HepG2 (cell line): Measurements from ENCODE around the gene TET2. TPM values are rescaled to one million over a fixed set of nuclear protein-coding genes. Genes with fewer than 3 reads are reported as not detected.

Experiments used
- ATAC-seq: fragments of 200-7000 bp; cut with Tn5 transposase; 3 replicates; pipeline ENCODE4 v1.9.1; 2020; ENCODE audit warnings: mild to moderate bottlenecking, moderate library complexity
- BruUV-seq: library from RNA; stranded (reverse); fragments of 400-500 nt; replicated peaks from 2 replicates; lab custom pipeline; 2021; lab: Mats Ljungman, UMichigan
- CTCF ChIA-PET: fragments of 300-600 bp; formaldehyde crosslinking; extraction: SDS; loops from one replicate; lab custom pipeline; 2021; ENCODE audit warnings: low total read pairs, inconsistent platforms, low intra/inter-chr PET ratio; lab: Yijun Ruan, JAX
- POLR2A ChIA-PET: fragments of 350-600 bp; sonication (Branson Sonifier 250); formaldehyde crosslinking; loops from one replicate; lab custom pipeline; 2020; ENCODE audit warnings: antibody characterized with exemption, inconsistent platforms; lab: Yijun Ruan, JAX
- DNase-seq: peaks from one replicate; pipeline ENCODE4 v3.0.0-alpha.2; 2015; ENCODE audit warnings: low spot score
- FAIRE-seq: peaks from 3 replicates; lab custom pipeline; 2011; peaks lifted over from hg19 to GRCh38; lab: Jason Lieb, UNC
- H2AFZ ChIP-seq: one replicate; pipeline ENCODE4 v1.6.1; 2011; ENCODE audit warnings: low read length, inconsistent platforms
- H3K27ac ChIP-seq: fragments of 300-600 bp; 3 replicates; pipeline ENCODE4 v1.8.0; 2011; ENCODE audit warnings: mixed run types, mild to moderate bottlenecking, mixed read lengths, low read length, inconsistent platforms; ENCODE audit not compliant: insufficient read depth; ENCODE audit errors: extremely low read length
- H3K27me3 ChIP-seq, 2 experiments: fragments of 200-600 bp in 1 of 2; 2 replicates in 1 of 2; 3 replicates in 1 of 2; pipeline versions ENCODE4 v1.6.0 to v1.8.0; 2011; ENCODE audit warnings: low read length in 2 of 2, mild to moderate bottlenecking in 2 of 2, moderate library complexity in 2 of 2, inconsistent platforms in 1 of 2; ENCODE audit not compliant: insufficient read depth in 2 of 2, control insufficient read depth in 1 of 2
- H3K36me3 ChIP-seq, 2 experiments: fragments of 200-600 bp in 1 of 2; replicated peaks in 1 of 2; 2 replicates in 1 of 2; 3 replicates in 1 of 2; pipeline versions ENCODE4 v1.5.1 to v1.8.0; 2011; ENCODE audit warnings: low read length in 2 of 2, inconsistent platforms in 1 of 2; ENCODE audit not compliant: insufficient read depth in 2 of 2, control insufficient read depth in 1 of 2
- H3K4me1 ChIP-seq: 2 replicates; pipeline ENCODE4 v1.5.1; 2012; ENCODE audit warnings: low read length, inconsistent platforms; ENCODE audit not compliant: insufficient read depth
- H3K4me2 ChIP-seq: 2 replicates; pipeline ENCODE4 v1.6.0; 2011; ENCODE audit warnings: low read depth, low read length, inconsistent platforms
- H3K4me3 ChIP-seq, 3 experiments: fragments of 200-600 bp in 1 of 3; sonication (generic), shearing (Covaris generic) in 1 of 3; replicated peaks in 1 of 3; 2 replicates each; pipeline ENCODE4 v1.5.1; 2011 to 2016; ENCODE audit warnings: low read length in 3 of 3, inconsistent platforms in 2 of 3, low read depth in 2 of 3, mild to moderate bottlenecking in 2 of 3, control low read depth in 1 of 3, mixed read lengths in 1 of 3; ENCODE audit not compliant: insufficient read depth in 1 of 3
- H3K79me2 ChIP-seq: one replicate; pipeline ENCODE4 v1.6.1; 2011; ENCODE audit warnings: low read length, inconsistent platforms; ENCODE audit not compliant: insufficient read depth
- H3K9ac ChIP-seq: 2 replicates; pipeline ENCODE4 v1.6.0; 2011; ENCODE audit warnings: mild to moderate bottlenecking, low read depth, low read length, inconsistent platforms; ENCODE audit not compliant: insufficient read depth
- H3K9me3 ChIP-seq: 2 replicates; pipeline ENCODE4 v1.5.1; 2012; ENCODE audit warnings: mild to moderate bottlenecking, low read length
- H4K20me1 ChIP-seq: 2 replicates; pipeline ENCODE4 v1.6.0; 2011; ENCODE audit warnings: inconsistent platforms, mild to moderate bottlenecking, low read length, moderate library complexity; ENCODE audit not compliant: insufficient read depth
- ELF3 ChIP-seq: IDR thresholded peaks from 2 replicates; pipeline ENCODE4 v1.6.1; 2016; ENCODE audit warnings: missing genetic modification reagents, missing compliant biosample characterization
- GPN1 ChIP-seq: sonication (generic); formaldehyde crosslinking; IDR thresholded peaks from 2 replicates; pipeline ENCODE4 v1.5.1; 2020; ENCODE audit warnings: missing genetic modification reagents, borderline replicate concordance
- SIN3B ChIP-seq: fragments of 150-350 bp; IDR thresholded peaks from 2 replicates; pipeline ENCODE4 v1.6.1; 2014; ENCODE audit warnings: low read length
- SKIL ChIP-seq: sonication (generic); formaldehyde crosslinking; IDR thresholded peaks from 2 replicates; pipeline ENCODE4 v1.8.0; 2022; ENCODE audit warnings: missing genetic modification reagents, mild to moderate bottlenecking, moderate library complexity, borderline replicate concordance
- SPEN ChIP-seq: sonication (generic); formaldehyde crosslinking; IDR thresholded peaks from 2 replicates; pipeline ENCODE4 v1.5.1; 2020; ENCODE audit warnings: low read depth, mild to moderate bottlenecking, missing genetic modification reagents
- TEAD2 ChIP-seq: sonication (generic); formaldehyde crosslinking; IDR thresholded peaks from 2 replicates; pipeline ENCODE4 v1.9.0; 2021; ENCODE audit warnings: missing genetic modification reagents
- ZKSCAN1 ChIP-seq: fragments of 150-350 bp; IDR thresholded peaks from 2 replicates; pipeline ENCODE4 v1.6.1; 2014; ENCODE audit warnings: low read length
- ZNF224 ChIP-seq: sonication (generic); formaldehyde crosslinking; IDR thresholded peaks from 2 replicates; pipeline ENCODE4 v1.5.0; 2020; ENCODE audit warnings: mild to moderate bottlenecking, missing genetic modification reagents
- ZNF329 ChIP-seq: sonication (generic); formaldehyde crosslinking; IDR thresholded peaks from 2 replicates; pipeline ENCODE4 v1.9.0; 2021; ENCODE audit warnings: low read depth, mild to moderate bottlenecking, missing genetic modification reagents
- ZNF563 ChIP-seq: sonication (generic); formaldehyde crosslinking; IDR thresholded peaks from 2 replicates; pipeline ENCODE4 v1.8.0; 2022; ENCODE audit warnings: mild to moderate bottlenecking, moderate library complexity, missing genetic modification reagents
- ZNF577 ChIP-seq: sonication (generic); formaldehyde crosslinking; IDR thresholded peaks from 2 replicates; pipeline ENCODE4 v1.4.0; 2020; ENCODE audit warnings: mild to moderate bottlenecking, low read depth, missing genetic modification reagents, borderline replicate concordance
- ZNF780A ChIP-seq: sonication (generic); formaldehyde crosslinking; IDR thresholded peaks from 2 replicates; pipeline ENCODE4 v1.8.0; 2022; ENCODE audit warnings: mild to moderate bottlenecking, missing genetic modification reagents, moderate library complexity
- ZZZ3 ChIP-seq: sonication (generic); formaldehyde crosslinking; IDR thresholded peaks from 2 replicates; pipeline ENCODE4 v1.4.0; 2020; ENCODE audit warnings: missing genetic modification reagents, mild to moderate bottlenecking, borderline replicate concordance
- in situ Hi-C: cut with HindIII; loops from 2 replicates; pipeline ENCODE4 v1.10.0; 2017; ENCODE audit warnings: low pct_unique_long_range_greater_than_20kb; ENCODE audit not compliant: extremely low pct_ligation_motif_present
- intact Hi-C: fragments of 100-400 bp; cut with micrococcal nuclease; formaldehyde crosslinking; loops from one replicate; pipeline ENCODE4 v1.10.0; 2022; ENCODE audit not compliant: unreplicated experiment
- polyA plus RNA-seq, 8 experiments: library from polyadenylated mRNA; depleted of rRNA in 3 of 8; stranded (reverse) in 7 of 8; unstranded in 1 of 8; fragments of >200 nt; fragmentation: Illumina TruSeq in 4 of 8; extraction: Trizol in 4 of 8; gene quantifications; 2 replicates each; pipeline versions ENCODE4 v1.2.1 to v1.2.3, GENCODE V29; 2011 to 2016; ENCODE audit warnings: low read depth in 4 of 8, missing spikeins in 1 of 8, mixed read lengths in 1 of 8; ENCODE audit not compliant: insufficient read depth in 1 of 8
- total RNA-seq, 5 experiments: library from RNA; depleted of rRNA; stranded (reverse); fragments of >200 nt; fragmentation: Illumina TruSeq; extraction: Trizol; gene quantifications; 2 replicates each; pipeline ENCODE4 v1.2.3, GENCODE V29; 2016; ENCODE audit warnings: low read depth in 1 of 5
- TF ChIP-seq, protein P1 (sequence below): sonication (generic); formaldehyde crosslinking; IDR thresholded peaks from 2 replicates; pipeline ENCODE4 v1.4.0; 2020; ENCODE audit warnings: missing genetic modification reagents, borderline replicate concordance
- TF ChIP-seq, protein P2 (sequence below): sonication (generic); formaldehyde crosslinking; IDR thresholded peaks from 2 replicates; pipeline ENCODE4 v1.8.0; 2022; ENCODE audit warnings: missing genetic modification reagents, low read depth, mild to moderate bottlenecking, borderline replicate concordance

The TET2 gene
- total and polyA plus RNA-seq, 2 of the 13 experiments (the other 11 are each of a cell fraction or from before 2014, with no cell fraction given): 4.7 to 4.8 TPM

DNA sequence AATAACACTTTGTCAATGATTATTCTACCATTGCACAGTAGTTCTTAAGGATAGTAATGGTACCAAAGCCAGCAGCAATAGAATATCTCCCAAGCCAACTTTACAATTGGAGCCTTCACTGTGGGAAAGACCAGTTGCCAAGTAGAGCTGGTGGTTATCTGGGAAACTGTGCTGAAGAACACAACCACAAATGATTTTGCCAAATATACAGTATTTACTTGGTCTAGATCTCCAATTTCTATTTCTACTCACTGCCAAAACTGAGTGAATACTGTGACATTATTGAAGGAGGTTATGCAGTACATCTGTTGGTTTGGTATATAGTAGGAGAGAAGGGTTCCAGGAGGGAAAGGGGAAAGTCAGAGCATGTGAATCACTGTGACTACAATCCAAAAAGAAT, 3.8 kb downstream of the TET2 start:
- FAIRE-seq (no peak), DNase-seq (no peak), ATAC-seq (no peak)
- Histone ChIP-seq H3K27me3 (no peaks in the 10 kb centered on the region; a peak in 2 of 5 replicates), H3K9me3 (no peaks in the 10 kb centered on the region), H4K20me1 (peaks cover 4% of the 10 kb centered on the region; the same call in 1 of the 2 replicates), H3K9ac (no peak overlapping the region), H3K4me3 (no peak overlapping the region), H2AFZ (no peak overlapping the region), H3K27ac (no peak overlapping the region), H3K36me3 (no peaks in the 10 kb centered on the region), H3K4me2 (no peak overlapping the region), H3K4me1 (peaks cover 34% of the 10 kb centered on the region), H3K79me2 (peaks cover 37% of the 10 kb centered on the region)
- no TSS peak for BruUV-seq
- ChIA-PET CTCF (no interaction called here), POLR2A (no interaction called here)
- TF ChIP-seq SKIL (no peak), ZNF329 (no peak), SPEN (CRISPR knock-in tag) (no peak), ZNF780A (CRISPR knock-in tag) (no peak), TEAD2 (CRISPR knock-in tag) (no peak), ZNF563 (CRISPR knock-in tag) (no peak), ZNF224 (CRISPR knock-in tag) (no peak), ZZZ3 (CRISPR knock-in tag) (no peak), SIN3B (no peak), GPN1 (CRISPR knock-in tag) (no peak), ELF3 (CRISPR knock-in tag) (no peak), ZKSCAN1 (no peak), ZNF577 (CRISPR knock-in tag) (no peak)
- TF ChIP-seq, protein P1, sequence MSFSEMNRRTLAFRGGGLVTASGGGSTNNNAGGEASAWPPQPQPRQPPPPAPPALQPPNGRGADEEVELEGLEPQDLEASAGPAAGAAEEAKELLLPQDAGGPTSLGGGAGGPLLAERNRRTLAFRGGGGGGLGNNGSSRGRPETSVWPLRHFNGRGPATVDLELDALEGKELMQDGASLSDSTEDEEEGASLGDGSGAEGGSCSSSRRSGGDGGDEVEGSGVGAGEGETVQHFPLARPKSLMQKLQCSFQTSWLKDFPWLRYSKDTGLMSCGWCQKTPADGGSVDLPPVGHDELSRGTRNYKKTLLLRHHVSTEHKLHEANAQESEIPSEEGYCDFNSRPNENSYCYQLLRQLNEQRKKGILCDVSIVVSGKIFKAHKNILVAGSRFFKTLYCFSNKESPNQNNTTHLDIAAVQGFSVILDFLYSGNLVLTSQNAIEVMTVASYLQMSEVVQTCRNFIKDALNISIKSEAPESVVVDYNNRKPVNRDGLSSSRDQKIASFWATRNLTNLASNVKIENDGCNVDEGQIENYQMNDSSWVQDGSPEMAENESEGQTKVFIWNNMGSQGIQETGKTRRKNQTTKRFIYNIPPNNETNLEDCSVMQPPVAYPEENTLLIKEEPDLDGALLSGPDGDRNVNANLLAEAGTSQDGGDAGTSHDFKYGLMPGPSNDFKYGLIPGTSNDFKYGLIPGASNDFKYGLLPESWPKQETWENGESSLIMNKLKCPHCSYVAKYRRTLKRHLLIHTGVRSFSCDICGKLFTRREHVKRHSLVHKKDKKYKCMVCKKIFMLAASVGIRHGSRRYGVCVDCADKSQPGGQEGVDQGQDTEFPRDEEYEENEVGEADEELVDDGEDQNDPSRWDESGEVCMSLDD (CRISPR knock-in tag): no peak
- TF ChIP-seq, protein P2, sequence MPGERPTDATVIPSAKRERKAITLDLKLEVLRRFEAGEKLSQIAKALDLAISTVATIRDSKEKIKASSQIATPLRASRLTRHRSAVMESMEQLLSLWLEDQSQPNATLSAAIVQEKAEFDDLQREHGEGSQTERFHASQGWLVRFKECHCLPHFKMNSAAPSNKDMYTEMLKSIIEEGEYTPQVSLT: no peak
- in situ Hi-C loops: no loop called here
- intact Hi-C loops: no loop called here
